HEK293 (cell line): ENCODE measurements around the gene FAM78A.

Experiments used
- HOXA7 ChIP-seq: sonication (generic); formaldehyde crosslinking; IDR thresholded peaks from 2 replicates; pipeline ENCODE4 v1.8.1; 2022; ENCODE audit warnings: missing genetic modification reagents, borderline replicate concordance
- RBAK ChIP-seq: fragments of 450-650 bp; formaldehyde crosslinking; IDR thresholded peaks from 2 replicates; pipeline ENCODE4 v1.5.1; 2016; ENCODE audit warnings: missing biosample characterization, missing genetic modification characterization
- WT1 ChIP-seq: fragments of 450-650 bp; formaldehyde crosslinking; IDR thresholded peaks from 2 replicates; pipeline ENCODE4 v1.5.1; 2016; ENCODE audit warnings: missing biosample characterization, missing genetic modification characterization
- ZBTB1 ChIP-seq: fragments of 450-650 bp; formaldehyde crosslinking; IDR thresholded peaks from 2 replicates; pipeline ENCODE4 v1.5.1; 2016; ENCODE audit warnings: missing biosample characterization, missing genetic modification characterization
- ZBTB7A ChIP-seq: fragments of 450-650 bp; formaldehyde crosslinking; IDR thresholded peaks from 2 replicates; pipeline ENCODE4 v1.5.1; 2016; ENCODE audit warnings: low read depth, missing biosample characterization, missing genetic modification characterization
- ZEB2 ChIP-seq: fragments of 450-650 bp; formaldehyde crosslinking; IDR thresholded peaks from 2 replicates; pipeline ENCODE4 v1.5.1; 2016; ENCODE audit warnings: missing biosample characterization, missing genetic modification characterization
- ZNF133 ChIP-seq: fragments of 450-650 bp; formaldehyde crosslinking; IDR thresholded peaks from 2 replicates; pipeline ENCODE4 v1.5.1; 2016; ENCODE audit warnings: missing biosample characterization, missing genetic modification characterization
- ZNF211 ChIP-seq: fragments of 450-650 bp; formaldehyde crosslinking; IDR thresholded peaks from 2 replicates; pipeline ENCODE4 v1.5.1; 2016; ENCODE audit warnings: low read depth, missing biosample characterization, missing genetic modification characterization
- ZNF311 ChIP-seq: fragments of 450-650 bp; formaldehyde crosslinking; IDR thresholded peaks from 2 replicates; pipeline ENCODE4 v1.5.1; 2017; ENCODE audit warnings: missing biosample characterization, missing genetic modification characterization, borderline replicate concordance
- ZNF449 ChIP-seq: fragments of 450-650 bp; formaldehyde crosslinking; IDR thresholded peaks from 2 replicates; pipeline ENCODE4 v1.5.1; 2017; ENCODE audit warnings: missing biosample characterization, mild to moderate bottlenecking, missing genetic modification characterization, moderate library complexity
- ZNF530 ChIP-seq: fragments of 450-650 bp; formaldehyde crosslinking; IDR thresholded peaks from 2 replicates; pipeline ENCODE4 v1.5.1; 2016; ENCODE audit warnings: low read depth, missing biosample characterization, missing genetic modification characterization
- ZNF549 ChIP-seq: fragments of 450-650 bp; IDR thresholded peaks from 2 replicates; pipeline ENCODE4 v1.5.1; 2018; ENCODE audit warnings: missing biosample characterization, missing genetic modification characterization, mild to moderate bottlenecking, inconsistent platforms, moderate library complexity
- ZNF585B ChIP-seq: fragments of 450-650 bp; formaldehyde crosslinking; IDR thresholded peaks from 2 replicates; pipeline ENCODE4 v1.5.1; 2016; ENCODE audit warnings: missing biosample characterization, missing genetic modification characterization
- TF ChIP-seq, protein P1 (sequence below): fragments of 450-650 bp; formaldehyde crosslinking; IDR thresholded peaks from 2 replicates; pipeline ENCODE4 v1.5.1; 2016; ENCODE audit warnings: missing biosample characterization, missing genetic modification characterization

DNA sequence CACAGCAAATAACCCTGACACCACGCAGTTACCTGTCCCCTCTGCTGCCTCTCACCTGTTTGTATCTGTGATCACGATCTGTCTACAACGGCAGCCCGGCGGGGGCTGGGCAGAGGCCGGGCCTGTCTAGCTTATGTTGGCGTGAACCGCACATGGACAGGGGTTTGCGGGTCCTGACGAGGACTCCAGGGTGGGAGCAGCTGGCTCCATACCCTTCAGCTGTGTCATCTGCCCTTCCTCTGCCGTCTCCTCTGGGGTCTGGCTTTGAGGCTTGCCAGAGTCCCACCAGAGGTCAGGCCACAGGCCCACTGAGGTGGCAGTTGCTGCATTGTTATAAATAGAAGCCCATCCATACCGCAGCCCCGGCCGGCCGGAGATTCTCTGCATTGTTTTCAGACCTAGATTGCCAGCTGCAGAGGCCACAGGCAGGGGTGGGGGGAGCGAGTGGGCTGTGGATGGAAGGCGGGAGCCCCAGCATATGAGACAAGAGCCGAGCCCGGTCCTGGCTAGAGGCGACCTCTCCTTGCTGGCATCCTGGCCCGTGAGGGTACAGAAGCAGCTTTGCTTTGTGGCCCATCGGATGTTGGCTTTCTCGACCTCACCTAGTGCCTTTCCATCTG lies 37.8 kb downstream of the FAM78A start:
- TF ChIP-seq WT1 (tag by site-specific recombination) (no peak), ZBTB1 (tag by site-specific recombination) (no peak), ZNF585B (tag by site-specific recombination) (no peak), ZNF211 (tag by site-specific recombination) (no peak), ZNF133 (tag by site-specific recombination) (no peak), ZNF311 (tag by site-specific recombination) (no peak), ZNF530 (tag by site-specific recombination) (no peak), ZEB2 (tag by site-specific recombination) (no peak), ZNF549 (tag by site-specific recombination) (no peak), ZNF449 (tag by site-specific recombination) (no peak), HOXA7 (no peak), ZBTB7A (tag by site-specific recombination) (no peak), RBAK (tag by site-specific recombination) (no peak)
- TF ChIP-seq, protein P1, sequence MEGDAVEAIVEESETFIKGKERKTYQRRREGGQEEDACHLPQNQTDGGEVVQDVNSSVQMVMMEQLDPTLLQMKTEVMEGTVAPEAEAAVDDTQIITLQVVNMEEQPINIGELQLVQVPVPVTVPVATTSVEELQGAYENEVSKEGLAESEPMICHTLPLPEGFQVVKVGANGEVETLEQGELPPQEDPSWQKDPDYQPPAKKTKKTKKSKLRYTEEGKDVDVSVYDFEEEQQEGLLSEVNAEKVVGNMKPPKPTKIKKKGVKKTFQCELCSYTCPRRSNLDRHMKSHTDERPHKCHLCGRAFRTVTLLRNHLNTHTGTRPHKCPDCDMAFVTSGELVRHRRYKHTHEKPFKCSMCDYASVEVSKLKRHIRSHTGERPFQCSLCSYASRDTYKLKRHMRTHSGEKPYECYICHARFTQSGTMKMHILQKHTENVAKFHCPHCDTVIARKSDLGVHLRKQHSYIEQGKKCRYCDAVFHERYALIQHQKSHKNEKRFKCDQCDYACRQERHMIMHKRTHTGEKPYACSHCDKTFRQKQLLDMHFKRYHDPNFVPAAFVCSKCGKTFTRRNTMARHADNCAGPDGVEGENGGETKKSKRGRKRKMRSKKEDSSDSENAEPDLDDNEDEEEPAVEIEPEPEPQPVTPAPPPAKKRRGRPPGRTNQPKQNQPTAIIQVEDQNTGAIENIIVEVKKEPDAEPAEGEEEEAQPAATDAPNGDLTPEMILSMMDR (tag by site-specific recombination) = no peak
